H1 (cell line): ENCODE data around the gene SLC25A17. TPM values are rescaled to one million over a fixed set of nuclear protein-coding genes. Genes with fewer than 3 reads are reported as not detected.
A peak's percentile ranks its signal among the peaks of the same experiment; 100 is the strongest.

ENCODE experiments used
- CTCF ChIA-PET: fragments of 300-600 bp; sonication (Branson Sonifier 250); formaldehyde crosslinking; loops from one replicate; lab custom pipeline; 2021; ENCODE audit not compliant: partially characterized antibody; lab: Charles Lee
- POLR2A ChIA-PET: fragments of 300-600 bp; sonication (Branson Sonifier 250); formaldehyde crosslinking; loops from one replicate; lab custom pipeline; 2021; ENCODE audit warnings: inconsistent platforms; ENCODE audit not compliant: partially characterized antibody; lab: Charles Lee
- DNase-seq, 2 experiments: peaks; one replicate each; pipeline versions ENCODE4 v3.0.0 to v3.0.0-alpha.2; 2010 to 2022; ENCODE audit warnings: low spot score in 2 of 2, low read depth in 1 of 2, mixed read lengths in 1 of 2
- FAIRE-seq: peaks from 2 replicates; lab custom pipeline; 2011; peaks lifted over from hg19 to GRCh38; lab: Jason Lieb, UNC
- H2AFZ ChIP-seq: 2 replicates; pipeline ENCODE4 v1.8.1; 2012; ENCODE audit warnings: low read length, inconsistent platforms
- H2AK5ac ChIP-seq: 2 replicates; pipeline ENCODE4 v1.6.1; 2013; ENCODE audit warnings: low read depth, low read length
- H2BK120ac ChIP-seq: replicated peaks from 2 replicates; pipeline ENCODE3; 2013; ENCODE audit warnings: low read depth, low read length, inconsistent platforms
- H2BK12ac ChIP-seq: 2 replicates; pipeline ENCODE4 v1.6.1; 2013; ENCODE audit warnings: low read depth, low read length
- H2BK15ac ChIP-seq: 2 replicates; pipeline ENCODE4 v1.6.1; 2013; ENCODE audit warnings: low read length
- H2BK20ac ChIP-seq: 2 replicates; pipeline ENCODE4 v1.6.1; 2013; ENCODE audit warnings: low read length
- H2BK5ac ChIP-seq: 2 replicates; pipeline ENCODE4 v1.6.1; 2013; ENCODE audit warnings: low read depth, low read length
- H3K14ac ChIP-seq: 2 replicates; pipeline ENCODE4 v1.6.1; 2013; ENCODE audit warnings: inconsistent platforms; ENCODE audit not compliant: insufficient read length
- H3K18ac ChIP-seq: 2 replicates; pipeline ENCODE4 v1.6.1; 2013; ENCODE audit warnings: low read length; ENCODE audit errors: extremely low read depth
- H3K23ac ChIP-seq: 2 replicates; pipeline ENCODE4 v1.6.1; 2013; ENCODE audit warnings: inconsistent platforms; ENCODE audit not compliant: insufficient read length
- H3K23me2 ChIP-seq: 2 replicates; pipeline ENCODE4 v1.6.1; 2013; ENCODE audit warnings: low read depth, low read length
- H3K27ac ChIP-seq: 2 replicates; pipeline ENCODE4 v1.6.1; 2011; ENCODE audit warnings: low read depth, low read length, inconsistent platforms
- H3K27me3 ChIP-seq, 4 experiments: replicated peaks in 1 of 4; 1 replicate in 1 of 4; 2 replicates in 3 of 4; pipeline versions ENCODE4 v1.6.1 to v1.8.1; 2011 to 2013; ENCODE audit warnings: low read length in 3 of 4, mild to moderate bottlenecking in 3 of 4, inconsistent platforms in 2 of 4, mixed read lengths in 2 of 4, moderate library complexity in 1 of 4; ENCODE audit not compliant: control insufficient read depth in 3 of 4, insufficient read depth in 3 of 4; ENCODE audit errors: extremely low read depth in 1 of 4
- H3K36me3 ChIP-seq, 4 experiments: 2 replicates each; pipeline versions ENCODE4 v1.6.1 to v1.8.1; 2011 to 2013; ENCODE audit warnings: mild to moderate bottlenecking in 4 of 4, low read length in 3 of 4, moderate library complexity in 2 of 4, control low read depth in 1 of 4, inconsistent platforms in 1 of 4; ENCODE audit not compliant: insufficient read depth in 4 of 4, control insufficient read depth in 2 of 4
- H3K4ac ChIP-seq: replicated peaks from 2 replicates; pipeline ENCODE3; 2013; ENCODE audit warnings: low read length, low read depth, mixed read lengths, inconsistent platforms; ENCODE audit not compliant: insufficient read length
- H3K4me1 ChIP-seq, 4 experiments: replicated peaks in 1 of 4; 1 replicate in 1 of 4; 2 replicates in 3 of 4; pipeline versions ENCODE4 v1.6.1 to v1.8.1; 2011 to 2013; ENCODE audit warnings: low read length in 3 of 4, inconsistent platforms in 2 of 4, mixed read lengths in 1 of 4; ENCODE audit not compliant: insufficient read depth in 4 of 4, control insufficient read depth in 3 of 4
- H3K4me2 ChIP-seq, 2 experiments: 2 replicates each; pipeline versions ENCODE4 v1.6.1 to v1.8.1; 2011 to 2013; ENCODE audit warnings: low read depth in 2 of 2, low read length in 2 of 2, control low read depth in 1 of 2, inconsistent platforms in 1 of 2, mild to moderate bottlenecking in 1 of 2; ENCODE audit not compliant: insufficient read depth in 1 of 2
- H3K4me3 ChIP-seq, 4 experiments: fragments of 200-600, 300-600 bp in 1 of 4; sonication (generic), shearing (Covaris generic), sonication (Bioruptor Twin) in 1 of 4; 2 replicates each; pipeline versions ENCODE4 v1.5.1 to v1.8.1; 2011 to 2016; ENCODE audit warnings: low read length in 4 of 4, low read depth in 3 of 4, control low read depth in 2 of 4, inconsistent platforms in 2 of 4, mild to moderate bottlenecking in 2 of 4, mixed read lengths in 1 of 4, moderate library complexity in 1 of 4; ENCODE audit not compliant: insufficient read depth in 2 of 4; ENCODE audit errors: extremely low read depth in 1 of 4
- H3K56ac ChIP-seq: replicated peaks from 2 replicates; pipeline ENCODE3; 2013; ENCODE audit warnings: low read depth, mild to moderate bottlenecking, mixed read lengths, low read length, inconsistent platforms; ENCODE audit not compliant: insufficient read length
- H3K79me1 ChIP-seq: 2 replicates; pipeline ENCODE4 v1.6.1; 2013; ENCODE audit warnings: low read depth, low read length, control low read depth
- H3K79me2 ChIP-seq, 2 experiments: 2 replicates each; pipeline versions ENCODE4 v1.6.1 to v1.8.1; 2012 to 2013; ENCODE audit warnings: low read length in 2 of 2, mild to moderate bottlenecking in 2 of 2, inconsistent platforms in 1 of 2; ENCODE audit not compliant: insufficient read depth in 2 of 2, control insufficient read depth in 1 of 2
- H3K9ac ChIP-seq, 4 experiments: replicated peaks in 1 of 4; 1 replicate in 1 of 4; 2 replicates in 3 of 4; pipeline versions ENCODE4 v1.6.1 to v1.8.1; 2011 to 2013; ENCODE audit warnings: low read depth in 3 of 4, low read length in 3 of 4, control low read depth in 2 of 4, mild to moderate bottlenecking in 2 of 4, moderate library complexity in 2 of 4, inconsistent platforms in 1 of 4; ENCODE audit errors: extremely low read depth in 1 of 4
- H3K9me3 ChIP-seq, 2 experiments: 2 replicates each; pipeline versions ENCODE4 v1.6.1 to v1.8.1; 2012 to 2013; ENCODE audit warnings: mild to moderate bottlenecking in 2 of 2, moderate library complexity in 2 of 2, control low read depth in 1 of 2, inconsistent platforms in 1 of 2, low read depth in 1 of 2, low read length in 1 of 2, mixed read lengths in 1 of 2; ENCODE audit not compliant: insufficient read depth in 2 of 2
- H4K20me1 ChIP-seq, 2 experiments: replicated peaks in 1 of 2; 2 replicates each; pipeline versions ENCODE3 to v1.8.1; 2011 to 2013; ENCODE audit warnings: inconsistent platforms in 2 of 2, low read length in 2 of 2, mild to moderate bottlenecking in 1 of 2; ENCODE audit not compliant: insufficient read depth in 2 of 2, control insufficient read depth in 1 of 2
- H4K5ac ChIP-seq: 2 replicates; pipeline ENCODE4 v1.6.1; 2013; ENCODE audit warnings: low read length, low read depth, mixed read lengths, inconsistent platforms; ENCODE audit not compliant: insufficient read length
- H4K8ac ChIP-seq: 2 replicates; pipeline ENCODE4 v1.8.0; 2013; ENCODE audit warnings: mild to moderate bottlenecking, moderate library complexity, low read length, inconsistent platforms; ENCODE audit not compliant: insufficient read depth; ENCODE audit errors: extremely low read depth
- H4K91ac ChIP-seq: replicated peaks from 2 replicates; pipeline ENCODE3; 2013; ENCODE audit warnings: low read length, mixed read lengths, inconsistent platforms; ENCODE audit not compliant: insufficient read length
- EZH2 ChIP-seq: fragments of 200-600 bp; sonication (generic); IDR thresholded peaks from 2 replicates; pipeline ENCODE4 v1.7.1; 2012; ENCODE audit warnings: low read depth, mild to moderate bottlenecking, moderate library complexity, low read length, inconsistent platforms; ENCODE audit not compliant: severe bottlenecking
- POLR2A ChIP-seq, 2 experiments: IDR thresholded peaks; 1 replicate in 1 of 2; 2 replicates in 1 of 2; pipeline ENCODE4 v1.6.1; 2011; ENCODE audit warnings: low read depth in 2 of 2, low read length in 2 of 2, mild to moderate bottlenecking in 2 of 2; ENCODE audit errors: control extremely low read depth in 1 of 2
- WGBS, 2 experiments: shearing (Covaris generic) in 1 of 2; methylation state at CpG; one replicate each; pipeline versions ENCODE4 v1.1.6 to v1.1.7; 2013 to 2015; ENCODE audit warnings: low lambda C conversion rate in 2 of 2, mixed read lengths in 2 of 2, inconsistent platforms in 1 of 2, low coverage in 1 of 2, missing lambda C conversion rate in 1 of 2; ENCODE audit not compliant: insufficient replicate concordance in 2 of 2, insufficient coverage in 1 of 2, insufficient read length in 1 of 2; ENCODE audit errors: extremely low coverage in 1 of 2, missing lambda C conversion rate in 1 of 2; 5-methylcytosine and 5-hydroxymethylcytosine counted together
- polyA plus RNA-seq, 7 experiments: library from polyadenylated mRNA; depleted of rRNA in 3 of 7; stranded (reverse) in 5 of 7; unstranded in 2 of 7; fragments of >200 nt in 5 of 7; fragments of 200-250 nt in 2 of 7; gene quantifications; 1 replicate in 5 of 7; 2 replicates in 1 of 7; 4 replicates in 1 of 7; pipeline versions ENCODE4 v1.2.1 to v1.2.3, GENCODE V29; 2011 to 2013; ENCODE audit warnings: missing spikeins in 2 of 7, mixed read lengths in 2 of 7
- total RNA-seq: library from RNA; stranded (reverse); fragmentation: NEBNext Ultra II Directional; extraction: Animal tissue kit (Norgen Biotek cat#: 25700); gene quantifications from 2 replicates; pipeline ENCODE4 v1.2.1, GENCODE V29; 2021
- TF ChIP-seq, protein P1 (sequence below): IDR thresholded peaks from 2 replicates; pipeline ENCODE4 v1.6.1; 2012; ENCODE audit warnings: inconsistent platforms

Gene SLC25A17
- total and polyA plus RNA-seq, 2 of the 8 experiments (the other 6 are each of a cell fraction or from before 2014, with no cell fraction given) = 17.9 to 40.4 TPM

DNA sequence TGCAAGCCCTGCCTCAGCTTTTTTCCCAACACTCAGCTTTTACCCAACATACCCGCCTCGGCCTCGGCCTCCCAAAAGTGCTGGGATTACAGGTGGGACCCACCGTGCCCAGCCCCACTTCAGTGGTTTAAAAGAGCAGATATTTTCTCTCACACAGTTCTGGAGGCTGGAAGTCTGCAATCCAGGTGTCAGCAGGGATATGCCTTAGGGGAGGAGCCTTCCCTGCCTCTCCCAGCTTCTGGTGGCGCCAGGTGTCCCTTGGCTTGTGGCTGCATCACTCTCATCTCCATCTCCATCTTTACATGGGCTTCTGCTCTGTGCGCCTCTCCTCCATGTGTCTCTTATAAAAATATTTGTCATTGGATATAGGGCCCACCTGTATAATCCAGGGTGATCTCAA lies 89.9 kb downstream of the SLC25A17 start:
- Histone ChIP-seq H2AFZ (no peak overlapping the region), H3K9ac (no peak overlapping the region), H4K20me1 (no peaks in the 10 kb centered on the region), H4K8ac (no peak overlapping the region), H3K79me1 (no peaks in the 10 kb centered on the region; the same call in 1 of the 2 replicates), H3K23me2 (no peaks in the 10 kb centered on the region), H2AK5ac (no peak overlapping the region), H3K14ac (no peak overlapping the region), H2BK20ac (0 out of 2 replicates have a peak overlapping the region, but pooled peaks have one; percentile 86), H3K4me1 (peaks cover 0 to 11% (median 8%) of the 10 kb centered on the region in 4 experiments; a peak in 4 of 7 replicates), H3K27me3 (no peaks in the 10 kb centered on the region), H3K4ac (no peak overlapping the region), H2BK120ac (no peak overlapping the region), H2BK5ac (no peak overlapping the region), H3K79me2 (no peaks in the 10 kb centered on the region), H3K23ac (no peak overlapping the region), H3K4me2 (no peak overlapping the region), H3K9me3 (no peaks in the 10 kb centered on the region), H2BK12ac (no peak overlapping the region), H2BK15ac (0 out of 2 replicates have a peak overlapping the region, but pooled peaks have one; percentile 2), H3K36me3 (no peaks in the 10 kb centered on the region), H3K4me3 (no peak overlapping the region), H4K5ac (no peak overlapping the region), H4K91ac (peak overlapping the region; percentile 27), H3K56ac (no peak overlapping the region), H3K18ac (no peak overlapping the region), H3K27ac (no peak overlapping the region)
- DNase-seq (no peak), FAIRE-seq (no peak)
- ChIA-PET POLR2A (interaction anchor here (1.0 kb wide), 1 partner anchor 19 kb away, joined by 3 read pairs; no protein-coding TSS in a partner anchor), CTCF (interaction anchor here (1.3 to 1.7 kb wide), 4 partner anchors 12 to 205 kb away, joined by 3 to 6 read pairs (median 6); no protein-coding TSS in a partner anchor)
- 93% methylated on average over 6 of the region's 6 CpGs; no CpG with 5 or more reads in 1 of the 2 experiments for WGBS, 2 experiments
- TF ChIP-seq EZH2 (no peak), POLR2A (IDR thresholded peaks at IDR 0.05; ENCODE audit: control extremely low read depth in 1 of 2, low read depth in 2 of 2, low read length in 2 of 2) (no peak)
- TF ChIP-seq, protein P1, sequence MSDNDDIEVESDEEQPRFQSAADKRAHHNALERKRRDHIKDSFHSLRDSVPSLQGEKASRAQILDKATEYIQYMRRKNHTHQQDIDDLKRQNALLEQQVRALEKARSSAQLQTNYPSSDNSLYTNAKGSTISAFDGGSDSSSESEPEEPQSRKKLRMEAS = no peak
